GM19239 (cell line): Measurements from ENCODE around the gene C11orf68.
A peak's percentile ranks its signal among the peaks of the same experiment; 100 is the strongest.
"Not testable (repeated sequence)": the region's sequence is repeated elsewhere in the genome, so short reads cannot be mapped to it uniquely, and the experiment has no call there.

Source experiments
- DNase-seq: peaks from one replicate; pipeline ENCODE4 v3.0.0; 2011; ENCODE audit warnings: low spot score; ENCODE audit not compliant: insufficient read length
- FAIRE-seq: peaks from 2 replicates; lab custom pipeline; 2011; peaks lifted over from hg19 to GRCh38; lab: Jason Lieb, UNC

The C11orf68 gene

DNA sequence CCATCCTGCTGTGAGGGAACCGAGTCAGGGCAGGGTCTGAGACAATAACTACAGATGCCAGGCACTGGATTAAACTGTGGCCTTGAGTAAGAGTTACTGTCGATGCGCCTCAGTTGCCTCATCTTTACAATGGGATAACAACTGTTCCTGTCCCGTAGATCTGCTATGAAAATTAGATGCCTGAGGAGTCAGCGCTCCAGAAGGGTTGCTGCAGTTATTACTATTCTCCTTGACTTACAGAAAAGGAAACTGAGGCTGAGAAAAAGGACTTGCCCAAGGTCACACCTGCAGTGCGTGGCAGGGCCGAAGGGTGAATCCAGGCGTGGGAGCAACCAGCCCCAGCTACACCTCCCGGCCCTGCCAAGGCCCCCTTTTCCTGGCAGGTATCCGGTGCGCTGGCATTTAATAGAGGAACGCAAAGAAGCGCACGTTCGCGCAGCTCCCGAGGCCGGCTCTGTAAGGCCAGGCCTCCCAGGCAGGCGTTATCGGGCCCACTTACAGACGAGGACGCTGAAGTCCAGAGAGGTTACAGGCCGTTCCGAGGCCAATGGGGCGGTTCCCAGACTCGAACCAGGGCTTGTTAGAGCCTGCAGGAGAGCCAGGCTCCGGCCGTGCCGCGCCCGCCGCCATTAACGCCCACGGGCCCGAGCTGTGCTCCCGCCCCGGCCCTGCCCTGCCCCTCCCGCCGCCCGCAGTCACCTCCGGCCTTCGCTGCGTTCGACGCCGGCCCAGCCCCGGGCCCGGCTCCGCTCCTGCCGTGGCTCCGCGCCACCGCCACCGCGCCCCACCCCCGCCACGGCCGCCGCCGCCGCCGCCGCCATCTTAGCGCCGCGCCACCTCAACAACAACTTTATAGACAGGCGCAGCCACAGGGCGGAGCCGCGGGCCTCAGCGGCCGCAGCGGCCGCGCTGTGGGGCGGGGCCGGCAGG, at the start of gene C11orf68:
Gene C11orf68, minus strand, starts transcription at position 852 of the 930 bp plus-strand sequence. Its CDS starts 31 bp downstream, at position 821.
- peak; percentile 59 for FAIRE-seq
- DNase-seq: peak; percentile 41

DNA sequence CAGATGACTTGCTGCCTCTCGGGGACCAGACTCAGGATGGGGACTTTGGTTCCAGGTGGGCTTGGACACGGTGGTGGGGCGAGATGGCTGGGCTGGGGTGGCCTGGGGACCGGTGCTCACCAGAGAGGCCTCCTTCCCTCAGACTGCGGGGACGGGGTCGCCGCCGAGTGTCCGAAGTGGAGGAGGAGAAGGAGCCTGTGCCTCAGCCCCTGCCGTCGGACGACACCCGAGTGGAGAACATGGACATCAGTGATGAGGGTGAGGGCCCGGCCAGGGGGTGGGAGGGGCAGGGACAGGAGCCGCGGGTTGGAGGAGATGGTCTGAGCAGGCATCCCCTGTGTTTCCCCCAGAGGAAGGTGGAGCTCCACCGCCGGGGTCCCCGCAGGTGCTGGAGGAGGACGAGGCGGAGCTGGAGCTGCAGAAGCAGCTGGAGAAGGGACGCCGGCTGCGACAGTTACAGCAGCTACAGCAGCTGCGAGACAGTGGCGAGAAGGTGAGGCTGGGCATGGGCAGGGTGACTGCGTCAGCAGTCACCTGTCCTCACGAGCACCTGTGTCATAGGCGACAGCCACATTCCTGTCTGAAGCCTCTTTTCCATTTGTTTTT, 48.6 kb upstream of the C11orf68 start:
- DNase-seq (no peak), FAIRE-seq (no peak)

DNA sequence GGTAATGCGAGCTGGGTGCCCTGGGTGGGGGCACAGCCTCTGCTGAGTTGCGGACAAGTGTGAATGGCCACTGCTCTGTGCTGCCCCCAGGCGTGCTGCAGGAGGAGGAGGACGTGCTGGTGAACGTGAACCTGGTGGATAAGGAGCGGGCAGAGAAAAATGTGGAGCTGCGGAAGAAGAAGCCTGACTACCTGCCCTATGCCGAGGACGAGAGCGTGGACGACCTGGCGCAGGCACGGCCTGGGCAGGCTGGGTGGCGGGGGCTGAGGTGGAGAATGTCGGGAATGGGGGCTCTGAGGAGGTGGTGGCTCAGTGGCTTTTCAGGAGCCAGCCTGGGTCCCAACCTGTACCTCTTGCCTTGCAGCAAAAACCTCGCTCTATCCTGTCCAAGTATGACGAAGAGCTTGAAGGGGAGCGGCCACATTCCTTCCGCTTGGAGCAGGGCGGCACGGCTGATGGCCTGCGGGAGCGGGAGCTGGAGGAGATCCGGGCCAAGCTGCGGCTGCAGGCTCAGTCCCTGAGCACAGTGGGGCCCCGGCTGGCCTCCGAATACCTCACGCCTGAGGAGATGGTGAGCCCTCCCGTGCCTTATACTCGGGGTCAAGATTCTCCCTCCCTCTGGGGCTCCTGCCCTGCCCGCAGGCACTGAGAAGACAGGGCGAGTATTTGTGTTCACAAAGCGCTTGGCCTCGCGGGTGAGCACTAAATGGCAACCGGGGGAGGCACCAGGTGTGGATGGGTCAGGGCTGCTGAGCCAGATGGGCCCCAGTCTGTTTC, 47.3 kb upstream of the C11orf68 start:
- FAIRE-seq: no peak
- no peak for DNase-seq

DNA sequence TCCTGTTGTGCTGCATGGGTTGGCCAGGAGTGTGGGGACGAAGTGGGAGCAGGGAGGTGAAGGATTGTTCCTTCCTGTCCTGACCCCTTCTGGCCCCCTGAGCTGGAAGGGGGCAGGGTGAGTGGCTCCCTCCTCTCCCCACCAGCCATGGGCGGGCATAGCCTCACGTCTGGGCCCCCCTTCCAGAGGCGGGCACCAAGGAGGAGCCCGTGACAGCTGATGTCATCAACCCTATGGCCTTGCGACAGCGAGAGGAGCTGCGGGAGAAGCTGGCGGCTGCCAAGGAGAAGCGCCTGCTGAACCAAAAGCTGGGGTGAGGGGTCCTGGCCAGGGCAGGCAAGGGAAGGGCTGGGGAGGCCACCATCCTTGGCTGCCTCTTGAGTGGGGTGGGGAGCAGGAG, 46.0 kb upstream of the C11orf68 start:
- FAIRE-seq (no peak), DNase-seq (no peak)

GRCh38 chr11:65962141-65962564, 43.3 kb upstream of the C11orf68 start:
- DNase-seq (no peak), FAIRE-seq (peak; percentile 37)

DNA sequence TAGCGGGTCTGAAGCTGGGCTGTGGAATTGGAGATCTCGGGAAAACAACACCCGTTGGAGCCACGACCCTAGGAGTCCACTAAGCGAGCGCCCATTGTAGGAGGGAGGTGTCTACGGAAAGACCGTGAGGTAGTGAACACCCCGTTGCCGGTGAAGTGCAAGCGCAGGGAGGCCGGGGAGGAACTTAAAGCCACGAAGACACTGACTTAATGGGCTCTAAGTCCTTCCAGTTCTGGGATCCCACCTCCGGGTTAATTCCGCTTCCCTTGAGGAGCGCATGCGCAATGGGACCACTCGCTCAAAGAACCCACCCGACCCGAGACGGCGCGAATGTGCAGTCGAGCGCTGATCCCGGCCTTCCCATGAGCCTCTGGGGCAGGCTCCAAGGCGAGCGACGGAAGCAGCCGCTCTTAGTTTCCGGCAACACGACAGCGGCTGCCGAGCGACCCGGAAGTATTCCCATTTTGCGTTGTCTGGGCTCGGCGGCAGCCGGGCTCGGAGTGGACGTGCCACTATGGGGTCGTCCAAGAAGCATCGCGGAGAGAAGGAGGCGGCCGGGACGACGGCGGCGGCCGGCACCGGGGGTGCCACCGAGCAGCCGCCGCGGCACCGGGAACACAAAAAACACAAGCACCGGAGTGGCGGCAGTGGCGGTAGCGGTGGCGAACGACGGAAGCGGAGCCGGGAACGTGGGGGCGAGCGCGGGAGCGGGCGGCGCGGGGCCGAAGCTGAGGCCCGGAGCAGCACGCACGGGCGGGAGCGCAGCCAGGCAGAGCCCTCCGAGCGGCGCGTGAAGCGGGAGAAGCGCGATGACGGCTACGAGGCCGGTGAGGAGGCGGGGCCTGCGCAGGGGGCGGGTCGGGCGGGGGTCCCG, 42.6 kb upstream of the C11orf68 start, which contains the start of gene SART1:
Gene SART1, plus strand, starts transcription at position 468 of the 874 bp plus-strand sequence. Its CDS starts 47 bp downstream, at position 515.
- DNase-seq: peak; percentile 99
- FAIRE-seq: peak; percentile 98

DNA sequence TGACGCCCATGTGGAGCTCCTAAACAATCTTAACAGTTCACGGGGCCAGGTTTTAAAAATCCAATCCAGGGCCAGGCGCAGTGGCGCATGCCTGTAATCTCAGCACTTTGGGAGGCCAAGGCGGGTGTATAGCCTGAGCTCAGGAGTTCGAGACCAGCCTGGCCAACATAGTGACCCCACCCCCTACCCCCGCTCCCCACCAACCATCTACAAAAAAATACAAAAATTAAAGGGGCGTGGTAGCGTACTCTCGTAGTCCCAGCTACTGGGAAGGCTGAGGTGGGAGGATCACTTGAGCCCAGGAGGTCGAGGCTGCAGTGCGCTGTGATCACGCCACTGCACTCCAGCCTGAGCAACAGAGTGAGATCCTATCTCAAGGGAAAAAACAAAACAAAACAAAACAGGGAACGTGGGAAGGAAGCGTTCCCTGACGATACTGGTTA, 42.0 kb upstream of the C11orf68 start:
- DNase-seq (no peak), FAIRE-seq (no peak)

DNA sequence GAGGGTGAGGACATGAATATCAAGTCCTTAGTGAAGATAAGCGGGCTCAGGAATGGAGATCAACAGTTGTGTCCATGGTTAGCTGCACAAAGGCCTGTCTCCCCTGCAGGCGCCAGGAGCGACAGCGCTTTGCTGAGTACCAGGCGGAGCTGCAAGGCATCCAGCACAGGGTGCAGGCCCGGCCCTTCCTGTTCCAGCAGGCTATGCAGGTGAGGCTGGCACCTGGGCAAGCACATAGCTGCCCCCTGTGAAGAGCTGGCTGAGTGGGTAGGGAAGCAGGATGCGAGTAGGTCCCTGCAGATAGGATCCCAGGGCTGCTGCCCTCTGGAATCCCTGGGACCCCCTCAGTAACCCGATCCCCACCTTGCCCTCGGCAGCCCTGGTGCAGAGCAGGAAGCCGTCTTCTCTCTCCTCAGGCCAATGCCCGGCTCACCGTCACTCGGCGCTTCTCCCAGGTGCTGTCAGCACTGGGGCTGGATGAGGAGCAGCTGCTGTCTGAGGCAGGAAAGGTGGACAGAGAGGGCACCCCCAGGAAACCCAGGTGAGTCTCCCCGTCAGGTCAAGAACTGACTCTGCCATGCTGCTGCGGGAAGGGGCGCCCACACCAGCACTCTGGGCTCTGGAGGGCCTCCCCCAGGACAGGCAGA, 40.0 kb upstream of the C11orf68 start:
- no peak for FAIRE-seq
- no peak for DNase-seq

- FAIRE-seq (no peak), DNase-seq (no peak)
Observed at GRCh38 chr11:65958291-65958690, 39.4 kb upstream of the C11orf68 start.

DNA sequence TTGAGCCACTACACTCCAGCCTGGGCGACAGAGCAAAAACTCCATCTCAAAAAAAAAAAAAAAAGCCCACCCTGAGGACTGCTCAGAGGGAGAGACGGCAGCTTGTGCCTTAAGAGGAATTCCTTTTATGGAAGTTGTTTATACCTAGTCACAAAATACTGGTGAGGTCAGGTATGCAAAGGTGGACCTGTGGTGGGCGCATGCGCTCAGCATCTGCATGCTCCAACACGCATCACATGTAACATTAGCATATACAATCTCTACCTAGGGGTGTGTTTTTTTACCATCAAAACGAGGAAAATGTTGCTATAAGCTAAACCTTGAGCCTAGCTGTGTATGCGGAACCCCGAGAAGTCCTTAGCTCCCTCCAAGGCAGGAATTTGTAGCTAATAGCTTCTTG, 35.9 kb upstream of the C11orf68 start:
- FAIRE-seq (no peak), DNase-seq (no peak)

DNA sequence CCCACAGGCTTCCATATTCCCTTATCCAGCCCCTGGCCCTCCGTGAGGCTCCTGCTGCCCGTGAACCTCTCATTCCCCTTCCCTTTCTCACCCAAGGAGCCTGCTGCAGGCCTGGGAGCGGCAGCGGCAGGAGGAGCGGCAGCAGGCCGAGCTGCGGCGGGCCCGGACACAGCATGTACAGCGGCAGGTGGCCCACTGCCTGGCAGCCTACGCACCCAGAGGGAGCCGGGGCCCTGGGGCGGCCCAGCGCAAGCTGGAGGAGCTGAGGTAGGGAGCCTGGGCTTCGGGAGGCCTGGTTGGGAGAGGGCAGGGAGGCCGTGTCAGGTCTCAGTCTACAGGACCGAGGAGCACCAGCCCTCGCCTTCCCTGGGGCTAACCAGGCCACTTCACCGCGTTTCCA, 34.6 kb upstream of the C11orf68 start:
- no peak for DNase-seq
- FAIRE-seq: no peak

- FAIRE-seq: no peak
- no peak for DNase-seq
Observed at GRCh38 chr11:65952052-65952521, 33.2 kb upstream of the C11orf68 start.

GRCh38 chr11:65951641-65952040, 32.8 kb upstream of the C11orf68 start:
- FAIRE-seq, DNase-seq: not testable (repeated sequence)

DNA sequence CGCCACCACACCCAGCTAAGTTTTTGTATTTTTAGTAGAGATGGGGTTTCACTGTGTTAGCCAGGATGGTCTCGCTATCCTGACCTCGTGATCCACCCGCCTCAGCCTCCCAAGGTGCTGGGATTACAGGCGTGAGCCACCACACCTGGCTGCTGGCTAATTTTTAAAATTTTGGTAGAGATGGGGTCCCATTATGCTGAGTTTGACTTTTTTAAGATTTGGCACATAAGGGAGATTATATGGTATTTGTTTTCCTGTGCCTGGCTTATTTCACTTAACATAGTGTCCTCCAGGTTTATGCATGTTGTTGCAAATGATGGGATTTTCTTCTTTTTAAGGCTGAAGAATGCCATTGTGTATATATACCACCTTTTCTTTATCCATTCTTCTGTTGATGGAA, 31.8 kb upstream of the C11orf68 start:
- not testable (repeated sequence) for FAIRE-seq, DNase-seq

DNA sequence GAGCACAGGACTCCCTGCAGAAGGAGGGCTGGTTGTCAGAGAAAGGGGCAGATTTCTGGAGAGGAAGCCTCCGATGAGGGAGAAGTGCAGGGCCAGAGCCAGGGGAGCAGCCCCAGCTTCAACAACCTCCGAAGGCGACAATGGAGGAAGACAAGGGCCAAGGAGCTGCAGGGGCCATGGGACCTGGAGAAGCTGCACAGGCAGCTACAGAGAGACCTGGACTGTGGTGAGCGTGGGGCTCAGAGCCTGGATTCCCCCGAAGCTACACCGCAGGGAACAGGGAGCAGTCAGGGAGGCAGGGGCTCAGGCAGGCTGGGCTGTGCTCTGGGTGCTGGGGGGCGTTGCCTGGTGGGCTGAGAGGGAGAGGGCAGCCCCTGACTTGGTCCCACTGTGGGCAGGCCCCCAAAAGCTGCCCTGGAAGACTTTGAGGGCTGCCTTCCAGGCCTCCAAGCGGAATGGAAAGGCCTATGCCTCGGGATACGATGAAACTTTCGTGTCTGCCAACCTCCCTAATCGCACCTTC, 28.8 kb upstream of the C11orf68 start:
- DNase-seq (no peak), FAIRE-seq (no peak)

DNA sequence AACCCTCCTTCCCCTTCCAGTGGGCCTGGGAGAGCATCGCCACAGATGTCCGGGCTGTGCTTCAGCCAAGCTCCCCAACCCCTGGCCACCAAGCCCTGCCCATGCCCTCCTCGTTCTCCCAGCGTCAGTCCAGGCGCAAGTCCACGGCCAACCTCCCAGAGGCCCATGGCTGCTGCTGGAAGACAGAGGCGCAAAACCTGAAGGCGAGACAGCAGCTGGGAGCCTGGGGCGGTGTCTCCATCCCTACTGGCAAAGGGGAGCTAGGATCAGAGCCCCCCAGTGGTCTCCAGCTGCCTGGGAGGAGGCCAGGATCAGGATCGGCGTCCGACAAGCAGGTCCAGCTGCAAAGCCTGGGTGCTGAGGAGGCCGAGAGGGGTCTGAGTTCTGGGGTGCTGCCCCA, 28.3 kb upstream of the C11orf68 start:
- FAIRE-seq: no peak
- no peak for DNase-seq

GRCh38 chr11:65946655-65947054, 27.8 kb upstream of the C11orf68 start:
- DNase-seq: no peak
- no peak for FAIRE-seq

- FAIRE-seq (no peak), DNase-seq (no peak)
Observed at GRCh38 chr11:65945941-65946558, 27.2 kb upstream of the C11orf68 start.
